OCI-LY1 (cell line): ENCODE data around the gene KRT2.

ENCODE experiments used
- CTCF ChIP-seq: fragments of 200-600 bp; sonication (generic), shearing (Covaris generic); IDR thresholded peaks from 2 replicates; pipeline ENCODE4 v1.5.1; 2017; ENCODE audit warnings: mild to moderate bottlenecking, antibody characterized with exemption, low read length, moderate library complexity, mixed read lengths
- EZH2 ChIP-seq: fragments of 200-600 bp; sonication (generic), shearing (Covaris generic); IDR thresholded peaks from 2 replicates; pipeline ENCODE4 v1.8.0; 2017; ENCODE audit warnings: borderline replicate concordance, mixed run types, mild to moderate bottlenecking, antibody characterized with exemption, low read length, moderate library complexity, mixed read lengths

DNA sequence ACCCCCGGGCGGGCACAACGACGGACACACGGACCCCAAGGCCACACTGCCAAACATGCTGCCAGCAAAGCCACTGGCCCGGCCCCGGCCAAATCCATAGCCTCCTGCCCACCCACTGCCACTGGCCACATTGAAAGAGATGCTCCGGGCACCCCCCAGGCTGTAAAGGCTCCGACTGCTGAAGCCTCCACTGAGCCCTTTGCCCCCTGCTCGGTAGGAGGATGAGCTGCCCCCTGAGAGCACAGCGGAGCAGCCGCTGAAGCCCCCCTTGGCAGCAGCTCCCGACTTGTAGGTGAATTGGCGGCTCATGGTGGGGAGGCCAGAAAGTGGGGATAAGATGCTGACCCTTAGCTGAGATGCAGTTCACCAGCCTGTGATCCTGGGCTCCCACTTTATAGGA is 33.8 kb downstream of the KRT2 start, which contains the start of gene KRT73:
- TF ChIP-seq CTCF = no peak
- TF ChIP-seq EZH2 = no peak
